Subcutaneous adipose tissue (tissue), 4 donors: ENCODE measurements around the gene ALDOB. TPM values are rescaled to one million over a fixed set of nuclear protein-coding genes. Genes with fewer than 3 reads are reported as not detected.

Experiments
- CTCF ChIP-seq: fragments of 450-650 bp; IDR thresholded peaks from one replicate; pipeline ENCODE4 v1.5.1; 2016; ENCODE audit warnings: low read depth, mild to moderate bottlenecking, control low read depth, antibody characterized with exemption, moderate library complexity
- total RNA-seq, 4 donors: library from RNA; depleted of rRNA; stranded (reverse); fragments of >200 nt; gene quantifications; one replicate each; pipeline ENCODE4 v1.1.0, GENCODE V29; 2016

ALDOB gene
- total RNA-seq, 4 donors from 2014 or later, result not detected

GRCh38 chr9:101399643-101399970 is 36.0 kb downstream of the ALDOB start:
- TF ChIP-seq CTCF, result no peak

GRCh38 chr9:101398930-101399642 is 36.5 kb downstream of the ALDOB start:
- TF ChIP-seq CTCF, result no peak

GRCh38 chr9:101398068-101398929 is 37.3 kb downstream of the ALDOB start, which contains the start of the genes MRPL50 and ZNF189:
TSS of gene MRPL50 (minus strand) at chr9:101398618. CDS start at chr9:101398592, 26 bp downstream.
TSS of gene ZNF189 (plus strand) at chr9:101398851. CDS start at chr9:101399157, 306 bp downstream.
- TF ChIP-seq CTCF, result no peak

GRCh38 chr9:101397746-101398067 is 37.9 kb downstream of the ALDOB start:
- TF ChIP-seq CTCF, result no peak

DNA sequence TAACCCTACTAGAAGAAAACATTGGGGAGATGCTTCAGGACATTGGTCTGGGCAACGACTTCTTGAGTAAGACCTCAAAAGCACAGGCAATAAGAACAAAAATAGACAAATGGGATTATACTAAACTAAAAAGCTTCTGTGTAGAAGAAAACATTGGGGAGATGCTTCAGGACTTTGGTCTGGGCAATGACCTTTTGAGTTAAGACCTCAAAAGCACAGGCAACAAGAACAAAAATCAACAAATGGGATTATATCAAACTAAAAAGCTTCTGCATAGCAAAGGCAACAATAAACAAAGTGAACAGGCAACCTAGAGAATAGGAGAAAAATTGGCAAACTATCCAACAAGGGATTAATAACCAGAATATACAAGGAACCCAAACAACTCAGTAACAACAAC is 40.9 kb downstream of the ALDOB start:
- no peak for TF ChIP-seq CTCF

- no peak for TF ChIP-seq CTCF
Measured at GRCh38 chr9:101393135-101393534, 42.4 kb downstream of the ALDOB start.

- no peak for TF ChIP-seq CTCF
Measured at GRCh38 chr9:101388507-101388993, 47.0 kb downstream of the ALDOB start.
